Heart left ventricle (tissue), 16 donors: ENCODE results near the gene FARP1. TPM values are rescaled to one million over a fixed set of nuclear protein-coding genes. Genes with fewer than 3 reads are reported as not detected.

ENCODE experiments used
- ATAC-seq, 4 donors: fragments of 200-7000 bp; cut with Tn5 transposase; one replicate each; pipeline ENCODE4 v1.9.1; 2020 to 2022; ENCODE audit warnings: moderate library complexity in 4 of 4, mild to moderate bottlenecking in 3 of 4, moderate number of reproducible peaks in 1 of 4
- DNase-seq, 5 donors: peaks; one replicate each; pipeline ENCODE4 v3.0.0-alpha.2; 2020
- H3K27ac ChIP-seq, 12 donors: fragments of 200-600 bp; sonication (generic) in 4 of 12; one replicate each; pipeline versions ENCODE4 v1.5.0 to v1.8.0; 2016 to 2022; ENCODE audit warnings: mild to moderate bottlenecking in 2 of 12
- H3K27me3 ChIP-seq, 9 donors: fragments of 200-600 bp; sonication (generic) in 2 of 9; one replicate each; pipeline versions ENCODE4 v1.5.1 to v1.8.0; 2016 to 2022; ENCODE audit warnings: mild to moderate bottlenecking in 3 of 9
- H3K36me3 ChIP-seq, 9 donors: fragments of 200-600 bp; sonication (generic) in 2 of 9; one replicate each; pipeline versions ENCODE4 v1.5.0 to v1.8.0; 2018 to 2022; ENCODE audit warnings: mild to moderate bottlenecking in 2 of 9
- H3K4me1 ChIP-seq, 12 donors: fragments of 200-600 bp; sonication (generic) in 4 of 12; one replicate each; pipeline versions ENCODE4 v1.5.0 to v1.8.0; 2016 to 2022; ENCODE audit warnings: mild to moderate bottlenecking in 3 of 12
- H3K4me3 ChIP-seq, 12 donors: fragments of 200-600 bp; sonication (generic) in 4 of 12; one replicate each; pipeline versions ENCODE4 v1.5.0 to v1.8.0; 2017 to 2022; ENCODE audit warnings: mild to moderate bottlenecking in 9 of 12, moderate library complexity in 4 of 12
- H3K9me3 ChIP-seq, 12 donors: fragments of 200-600 bp; sonication (generic) in 4 of 12; one replicate each; pipeline versions ENCODE4 v1.5.0 to v1.8.0; 2016 to 2022; ENCODE audit warnings: mild to moderate bottlenecking in 1 of 12
- POLR2A ChIP-seq, 2 donors: fragments of 450-650 bp; IDR thresholded peaks; one replicate each; pipeline ENCODE4 v1.6.1; 2017; ENCODE audit warnings: antibody characterized with exemption in 2 of 2, mild to moderate bottlenecking in 2 of 2, moderate library complexity in 2 of 2
- WGBS, 4 donors: extraction: QIAGEN DNeasy Blood & Tissue Kit in 2 of 4; methylation state at CpG; one replicate each; pipeline versions ENCODE4 v1.1.5 to v1.1.7; 2013 to 2018; 5-methylcytosine and 5-hydroxymethylcytosine counted together
- intact Hi-C, 10 donors: fragments of 100-400 bp; cut with DNase I; formaldehyde crosslinking; loops; one replicate each; pipeline versions ENCODE4 v1.11.1 to v1.14.2; 2022
- polyA plus RNA-seq, 2 donors: library from polyadenylated mRNA; stranded (reverse); fragments of 200-250 nt; gene quantifications; one replicate each; pipeline ENCODE4 v1.2.3, GENCODE V29; 2013
- total RNA-seq, 9 donors: library from RNA; depleted of rRNA in 2 of 9; stranded (reverse); fragments of >200 nt in 2 of 9; fragmentation: NEBNext Ultra II Directional in 3 of 9; extraction: Animal tissue kit (Norgen Biotek cat#: 25700) in 3 of 9; gene quantifications; one replicate each; pipeline versions ENCODE4 v1.1.0 to v1.2.4, GENCODE V29; 2016 to 2023
- TF ChIP-seq, protein P1 (sequence below), 12 donors: fragments of 200-600 bp; sonication (generic) in 4 of 12; IDR thresholded peaks; one replicate each; pipeline versions ENCODE4 v1.5.0 to v1.8.0; 2018 to 2022; ENCODE audit warnings: antibody characterized with exemption in 12 of 12, mild to moderate bottlenecking in 5 of 12
- donor health status: ischemic (EF 13 %, LVEDD 7.1; RV severe dilation, severe dysfunction).
- donor health status: healthy with polysubstance abuse.
- donor health status: DM: no; HTN: yes; CAD: no.
- donor health status: DM: no; HTN: no; CAD: no.
- donor health status: ischemic (EF 25% LVEDD 6.9; RV normal size, moderate dysfunction).
- donor health status: ischemic (EF 25% LVEDD 5.7; RV mildly dilated, moderate dysfunction).
- donor health status: healthy.
- donor health status: DM: yes; HTN: yes; CAD: no.
- donor health status: ischemic (EF 35%, LVEDD 5.7; RV mildly dilated, moderate dysfunction).
- donor health status: nonischemic (EF 11% LVEDD 7.7; RV severe dilation, severe dysfunction).
- donor health status: DM: yes; HTN: yes; CAD: no.
- donor health status: PGD.
- donor health status: ischemic (EF 29% LVEDD 5.4; RV normal size, mild dysfunction).
- donor health status: nonischemic (EF 23%, LVEDD 6.1; RV moderate dilation, normal function).

Gene FARP1
- total and polyA plus RNA-seq, 11 donors = 7.7 to 51.8 (median 22.3) TPM

GRCh38 chr13:98171900-98172589, 29.2 kb downstream of the FARP1 start:
- Histone ChIP-seq H3K4me3 (peak overlapping the region in 8 of 12 donors; percentile 11 to 37 (median 26)), H3K4me1 (peaks cover 10 to 48% (median 33%) of the 10 kb centered on the region in 12 donors), H3K9me3 (no peaks in the 10 kb centered on the region), H3K27ac (peak overlapping the region; percentile 2 to 76 (median 48)), H3K36me3 (peaks cover 0 to 4% (median 0%) of the 10 kb centered on the region in 9 donors), H3K27me3 (no peaks in the 10 kb centered on the region)
- intact Hi-C loops = no loop called here
- 11 to 22% (median 15%) methylated on average over 8 to 14 of the region's 14 CpGs for WGBS, 4 donors
- TF ChIP-seq POLR2A (IDR thresholded peaks at IDR 0.05) = no peak
- TF ChIP-seq, protein P1, sequence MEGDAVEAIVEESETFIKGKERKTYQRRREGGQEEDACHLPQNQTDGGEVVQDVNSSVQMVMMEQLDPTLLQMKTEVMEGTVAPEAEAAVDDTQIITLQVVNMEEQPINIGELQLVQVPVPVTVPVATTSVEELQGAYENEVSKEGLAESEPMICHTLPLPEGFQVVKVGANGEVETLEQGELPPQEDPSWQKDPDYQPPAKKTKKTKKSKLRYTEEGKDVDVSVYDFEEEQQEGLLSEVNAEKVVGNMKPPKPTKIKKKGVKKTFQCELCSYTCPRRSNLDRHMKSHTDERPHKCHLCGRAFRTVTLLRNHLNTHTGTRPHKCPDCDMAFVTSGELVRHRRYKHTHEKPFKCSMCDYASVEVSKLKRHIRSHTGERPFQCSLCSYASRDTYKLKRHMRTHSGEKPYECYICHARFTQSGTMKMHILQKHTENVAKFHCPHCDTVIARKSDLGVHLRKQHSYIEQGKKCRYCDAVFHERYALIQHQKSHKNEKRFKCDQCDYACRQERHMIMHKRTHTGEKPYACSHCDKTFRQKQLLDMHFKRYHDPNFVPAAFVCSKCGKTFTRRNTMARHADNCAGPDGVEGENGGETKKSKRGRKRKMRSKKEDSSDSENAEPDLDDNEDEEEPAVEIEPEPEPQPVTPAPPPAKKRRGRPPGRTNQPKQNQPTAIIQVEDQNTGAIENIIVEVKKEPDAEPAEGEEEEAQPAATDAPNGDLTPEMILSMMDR (IDR thresholded peaks at IDR 0.05) = no peak
- ATAC-seq (peak; percentile 42 to 72 (median 70)), DNase-seq (peak; percentile 46 to 72 (median 52))

- intact Hi-C loops = no loop called here
- H3K27me3 ChIP-seq = no peaks in the 10 kb centered on the region
- ATAC-seq (peak in 2 of 4 donors; percentile 18 to 31), DNase-seq (no peak)
- peak overlapping the region in 6 of 12 donors; percentile 25 to 37 (median 28) for H3K4me3 ChIP-seq
- H3K36me3 ChIP-seq = peaks cover 0 to 4% (median 0%) of the 10 kb centered on the region in 9 donors
- H3K27ac ChIP-seq = peak overlapping the region; percentile 2 to 76 (median 48)
- H3K4me1 ChIP-seq = peaks cover 10 to 48% (median 33%) of the 10 kb centered on the region in 12 donors
- H3K9me3 ChIP-seq = no peaks in the 10 kb centered on the region
- TF ChIP-seq POLR2A (IDR thresholded peaks at IDR 0.05) = no peak
- TF ChIP-seq, protein P1 (IDR thresholded peaks at IDR 0.05) = no peak
- WGBS, 4 donors = 35 to 45% (median 41%) methylated on average over 7 of the region's 7 CpGs
Observed at GRCh38 chr13:98172590-98173422, 29.9 kb downstream of the FARP1 start.

DNA sequence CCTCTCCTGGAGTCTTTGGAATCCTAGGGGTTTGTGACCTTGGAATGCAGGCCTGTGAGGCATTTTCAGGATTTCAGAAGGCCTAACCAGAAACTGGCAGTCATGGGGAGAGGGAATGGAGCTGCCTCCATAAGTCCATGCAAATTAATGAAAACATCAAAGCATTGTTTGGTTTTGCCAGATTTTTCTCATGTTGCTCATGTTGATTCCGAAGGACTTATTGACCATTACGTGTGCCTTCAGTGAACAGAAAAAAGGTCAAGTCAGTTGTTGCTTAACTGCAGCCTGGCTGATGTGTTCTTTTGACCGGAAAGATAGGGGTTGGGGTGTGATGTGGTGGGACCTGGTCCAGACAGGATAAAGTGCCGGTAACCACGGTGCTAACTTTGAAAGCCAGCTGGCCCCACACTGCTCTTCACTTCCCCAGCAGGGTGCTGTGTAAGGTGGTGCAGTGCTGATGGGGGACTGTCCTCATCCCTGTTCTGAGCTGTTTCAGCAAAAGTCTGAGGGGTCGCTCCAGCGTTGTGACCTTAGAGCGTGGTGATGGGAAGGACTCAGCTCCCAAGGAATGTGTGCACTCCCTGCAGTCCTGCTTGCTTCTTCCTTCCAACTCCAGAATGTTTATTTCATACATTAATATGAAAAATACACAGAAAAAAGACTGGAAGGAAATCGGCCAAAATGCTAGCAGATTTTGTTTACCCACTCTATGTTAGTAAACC, 30.7 kb downstream of the FARP1 start:
- no peak for TF ChIP-seq POLR2A (IDR thresholded peaks at IDR 0.05)
- TF ChIP-seq, protein P1 (IDR thresholded peaks at IDR 0.05) = no peak
- intact Hi-C loops = no loop called here
- Histone ChIP-seq H3K4me1 (peaks cover 10 to 48% (median 33%) of the 10 kb centered on the region in 12 donors), H3K4me3 (no peak overlapping the region), H3K27me3 (no peaks in the 10 kb centered on the region), H3K9me3 (no peaks in the 10 kb centered on the region), H3K36me3 (peaks cover 0 to 4% (median 0%) of the 10 kb centered on the region in 9 donors), H3K27ac (peak overlapping the region in 9 of 12 donors; percentile 2 to 76 (median 50))
- ATAC-seq (peak; percentile 47 to 86 (median 70)), DNase-seq (peak in 3 of 5 donors; percentile 16 to 38 (median 35))
- 29 to 43% (median 32%) methylated on average over 9 of the region's 9 CpGs for WGBS, 4 donors
